ENCODE data around the gene AOPEP. TPM values are rescaled to one million over a fixed set of nuclear protein-coding genes. Genes with fewer than 3 reads are reported as not detected.

Gene AOPEP
- total and polyA plus RNA-seq, 2 of the 13 experiments (the other 11 are each of a cell fraction or from before 2014, with no cell fraction given), result 22.2 to 41.6 TPM

DNA sequence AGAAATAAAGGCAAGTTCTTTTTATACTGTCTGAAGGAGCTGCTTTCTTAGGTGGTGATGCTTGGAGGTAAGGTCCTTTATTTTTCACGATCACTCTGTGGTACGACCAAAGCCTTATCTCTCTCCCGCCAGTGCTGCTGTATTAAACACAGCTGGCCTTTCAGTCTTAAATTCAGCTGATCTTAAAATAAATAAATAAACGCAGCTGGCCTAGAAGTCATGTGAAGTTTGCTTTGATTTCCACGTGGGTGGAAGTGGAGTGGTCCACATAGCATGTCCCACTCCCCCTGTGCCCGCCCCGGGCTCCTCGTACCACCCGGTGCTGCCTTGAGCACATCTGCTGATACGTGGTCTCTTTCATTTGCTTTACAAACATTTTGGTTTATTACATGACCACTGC lies 330.6 kb downstream of the AOPEP start:
- DNase-seq (ENCODE audit: low spot score) (no peak), ATAC-seq (no peak), FAIRE-seq (no peak)
- Histone ChIP-seq H3K36me3 (replicated peaks in 1 of 2; ENCODE audit: control insufficient read depth in 1 of 2, insufficient read depth in 2 of 2, low read length in 2 of 2) (peaks cover 12 to 66% of the 10 kb centered on the region in 2 experiments), H3K79me2 (ENCODE audit: insufficient read depth, low read length) (peaks cover 98% of the 10 kb centered on the region), H2AFZ (ENCODE audit: low read length) (no peak overlapping the region), H3K4me3 (replicated peaks in 1 of 3; ENCODE audit: insufficient read depth in 1 of 3, low read depth in 2 of 3, low read length in 3 of 3) (no peak overlapping the region), H3K4me1 (ENCODE audit: insufficient read depth, low read length) (peaks cover 92% of the 10 kb centered on the region), H3K4me2 (ENCODE audit: low read depth, low read length) (no peak overlapping the region), H4K20me1 (ENCODE audit: insufficient read depth, low read length) (peaks cover 48% of the 10 kb centered on the region), H3K9me3 (ENCODE audit: low read length) (no peaks in the 10 kb centered on the region), H3K9ac (ENCODE audit: insufficient read depth, low read depth, low read length) (no peak overlapping the region), H3K27me3 (ENCODE audit: control insufficient read depth in 1 of 2, insufficient read depth in 2 of 2, low read length in 2 of 2) (no peaks in the 10 kb centered on the region), H3K27ac (ENCODE audit: extremely low read length, insufficient read depth, low read length) (peak overlapping the region; percentile 26)
- intact Hi-C loops (cut with micrococcal nuclease; ENCODE audit: unreplicated experiment) (no loop called here), in situ Hi-C loops (cut with HindIII; ENCODE audit: extremely low pct_ligation_motif_present, low pct_unique_long_range_greater_than_20kb) (no loop called here)
- BruUV-seq (replicated peaks), result no TSS peak
- TF ChIP-seq ZFP62 (CRISPR knock-in tag; IDR thresholded peaks at IDR 0.05) (no peak), ADNP (CRISPR knock-in tag; IDR thresholded peaks at IDR 0.05) (no peak), U2AF2 (IDR thresholded peaks at IDR 0.05; ENCODE audit: low read depth, low read length) (no peak), ZSCAN29 (CRISPR knock-in tag; conservative IDR thresholded peaks at IDR 0.05) (no peak), SCMH1 (CRISPR knock-in tag; IDR thresholded peaks at IDR 0.05; ENCODE audit: borderline replicate concordance) (no peak), NR3C1 (CRISPR knock-in tag; IDR thresholded peaks at IDR 0.05) (no peak), ARHGAP35 (CRISPR knock-in tag; IDR thresholded peaks at IDR 0.05; ENCODE audit: borderline replicate concordance) (no peak)
- TF ChIP-seq, protein P1, sequence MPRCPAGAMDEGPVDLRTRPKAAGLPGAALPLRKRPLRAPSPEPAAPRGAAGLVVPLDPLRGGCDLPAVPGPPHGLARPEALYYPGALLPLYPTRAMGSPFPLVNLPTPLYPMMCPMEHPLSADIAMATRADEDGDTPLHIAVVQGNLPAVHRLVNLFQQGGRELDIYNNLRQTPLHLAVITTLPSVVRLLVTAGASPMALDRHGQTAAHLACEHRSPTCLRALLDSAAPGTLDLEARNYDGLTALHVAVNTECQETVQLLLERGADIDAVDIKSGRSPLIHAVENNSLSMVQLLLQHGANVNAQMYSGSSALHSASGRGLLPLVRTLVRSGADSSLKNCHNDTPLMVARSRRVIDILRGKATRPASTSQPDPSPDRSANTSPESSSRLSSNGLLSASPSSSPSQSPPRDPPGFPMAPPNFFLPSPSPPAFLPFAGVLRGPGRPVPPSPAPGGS (CRISPR knock-in tag; IDR thresholded peaks at IDR 0.05), result no peak
- TF ChIP-seq, protein P2, sequence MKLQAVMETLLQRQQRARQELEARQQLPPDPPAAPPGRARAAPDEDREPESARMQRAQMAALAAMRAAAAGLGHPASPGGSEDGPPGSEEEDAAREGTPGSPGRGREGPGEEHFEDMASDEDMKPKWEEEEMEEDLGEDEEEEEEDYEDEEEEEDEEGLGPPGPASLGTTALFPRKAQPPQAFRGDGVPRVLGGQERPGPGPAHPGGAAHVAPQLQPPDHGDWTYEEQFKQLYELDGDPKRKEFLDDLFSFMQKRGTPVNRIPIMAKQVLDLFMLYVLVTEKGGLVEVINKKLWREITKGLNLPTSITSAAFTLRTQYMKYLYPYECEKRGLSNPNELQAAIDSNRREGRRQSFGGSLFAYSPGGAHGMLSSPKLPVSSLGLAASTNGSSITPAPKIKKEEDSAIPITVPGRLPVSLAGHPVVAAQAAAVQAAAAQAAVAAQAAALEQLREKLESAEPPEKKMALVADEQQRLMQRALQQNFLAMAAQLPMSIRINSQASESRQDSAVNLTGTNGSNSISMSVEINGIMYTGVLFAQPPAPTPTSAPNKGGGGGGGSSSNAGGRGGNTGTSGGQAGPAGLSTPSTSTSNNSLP (IDR thresholded peaks at IDR 0.05; ENCODE audit: low read depth, low read length), result no peak
- TF ChIP-seq, protein P3, sequence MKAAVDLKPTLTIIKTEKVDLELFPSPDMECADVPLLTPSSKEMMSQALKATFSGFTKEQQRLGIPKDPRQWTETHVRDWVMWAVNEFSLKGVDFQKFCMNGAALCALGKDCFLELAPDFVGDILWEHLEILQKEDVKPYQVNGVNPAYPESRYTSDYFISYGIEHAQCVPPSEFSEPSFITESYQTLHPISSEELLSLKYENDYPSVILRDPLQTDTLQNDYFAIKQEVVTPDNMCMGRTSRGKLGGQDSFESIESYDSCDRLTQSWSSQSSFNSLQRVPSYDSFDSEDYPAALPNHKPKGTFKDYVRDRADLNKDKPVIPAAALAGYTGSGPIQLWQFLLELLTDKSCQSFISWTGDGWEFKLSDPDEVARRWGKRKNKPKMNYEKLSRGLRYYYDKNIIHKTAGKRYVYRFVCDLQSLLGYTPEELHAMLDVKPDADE (CRISPR knock-in tag; IDR thresholded peaks at IDR 0.05), result no peak
- ChIA-PET CTCF (ENCODE audit: low intra/inter-chr PET ratio, low total read pairs) (no interaction called here), POLR2A (no interaction called here)
- WGBS (ENCODE audit: low lambda C conversion rate), result 81% methylated on average over 10 of the region's 10 CpGs
